ENCODE measurements around the gene ANKRD13B.

The ANKRD13B gene

DNA sequence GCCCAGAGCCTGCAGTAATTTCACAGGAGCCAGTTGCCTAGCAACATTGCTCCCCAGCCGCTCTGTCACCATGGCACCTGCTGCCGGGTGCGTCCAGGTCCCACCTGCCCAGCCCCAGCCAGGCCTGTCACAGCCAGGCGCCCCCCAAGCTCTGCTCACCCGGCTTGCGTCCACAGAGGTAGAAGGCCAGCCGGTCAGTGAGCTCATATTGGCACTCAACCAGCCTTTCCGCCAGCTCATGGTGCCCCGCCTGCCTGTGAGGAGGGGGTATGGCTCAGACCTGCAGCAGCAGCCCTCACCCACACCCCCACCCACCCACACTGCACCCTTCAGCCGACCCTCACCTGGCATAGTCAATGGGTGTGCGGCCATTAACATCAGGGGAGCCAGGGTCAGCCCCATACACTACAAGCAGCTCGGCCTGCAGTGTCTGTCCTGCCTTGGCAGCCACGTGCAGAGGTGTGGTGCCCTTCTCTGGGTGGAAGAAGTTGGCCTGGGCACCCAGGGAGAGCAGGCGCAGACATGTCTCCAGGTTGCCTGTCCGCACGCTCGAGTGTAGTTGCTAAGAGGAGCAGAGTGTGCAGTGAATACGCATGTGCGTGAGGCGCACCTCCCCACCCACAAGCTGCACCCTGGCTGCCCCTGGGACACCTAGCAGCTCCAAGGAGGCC, 11.2 kb upstream of the ANKRD13B start:
- no peak for DNase-seq (ENCODE audit: low read depth in 2 of 2)

DNA sequence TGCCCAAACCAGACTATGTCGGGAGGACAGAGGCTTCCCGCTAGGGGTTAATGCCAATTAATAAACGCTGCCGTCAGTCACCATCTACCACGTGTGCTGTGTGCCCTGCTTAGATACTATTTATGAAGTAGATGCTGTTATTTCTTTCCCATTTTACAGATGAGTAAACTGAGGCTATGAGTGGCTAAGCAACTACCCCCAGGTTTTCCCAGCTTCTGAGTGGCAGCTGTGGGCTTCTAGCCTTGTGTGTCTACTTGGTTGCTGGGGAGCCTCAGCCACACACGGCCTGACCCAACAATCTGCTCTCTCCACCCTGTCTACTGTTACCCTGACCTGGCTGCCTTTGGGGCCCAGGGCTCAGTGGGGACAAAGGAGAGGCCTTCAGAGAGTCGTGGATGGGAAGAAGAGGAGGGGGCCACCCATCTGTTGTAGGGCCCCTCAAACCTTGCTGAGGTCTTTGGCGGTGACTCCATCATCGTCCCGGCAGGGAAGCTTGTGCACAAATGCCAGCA, 10.6 kb upstream of the ANKRD13B start:
- DNase-seq (ENCODE audit: low read depth in 2 of 2), result no peak

DNA sequence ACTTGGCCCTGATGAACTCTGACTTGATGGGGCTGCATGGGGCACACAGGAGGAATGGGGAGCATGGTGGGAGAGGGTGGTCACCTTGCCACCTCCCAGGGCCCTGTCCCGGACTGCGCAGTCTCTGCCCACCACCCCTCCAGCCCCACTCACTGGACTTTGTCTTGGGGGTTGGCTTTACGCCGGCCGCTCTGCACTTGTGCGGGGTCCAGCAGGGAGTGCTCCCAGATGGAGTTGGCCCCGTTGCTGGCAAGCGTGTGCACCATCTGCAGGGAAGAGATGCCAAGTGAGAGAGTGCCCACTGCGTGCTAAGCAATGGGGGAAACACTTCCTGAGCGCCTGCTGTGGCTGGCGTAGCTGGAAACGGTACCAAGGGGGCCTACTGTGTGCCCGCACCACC, 10.2 kb upstream of the ANKRD13B start:
- no peak for DNase-seq (ENCODE audit: low read depth in 2 of 2)

DNA sequence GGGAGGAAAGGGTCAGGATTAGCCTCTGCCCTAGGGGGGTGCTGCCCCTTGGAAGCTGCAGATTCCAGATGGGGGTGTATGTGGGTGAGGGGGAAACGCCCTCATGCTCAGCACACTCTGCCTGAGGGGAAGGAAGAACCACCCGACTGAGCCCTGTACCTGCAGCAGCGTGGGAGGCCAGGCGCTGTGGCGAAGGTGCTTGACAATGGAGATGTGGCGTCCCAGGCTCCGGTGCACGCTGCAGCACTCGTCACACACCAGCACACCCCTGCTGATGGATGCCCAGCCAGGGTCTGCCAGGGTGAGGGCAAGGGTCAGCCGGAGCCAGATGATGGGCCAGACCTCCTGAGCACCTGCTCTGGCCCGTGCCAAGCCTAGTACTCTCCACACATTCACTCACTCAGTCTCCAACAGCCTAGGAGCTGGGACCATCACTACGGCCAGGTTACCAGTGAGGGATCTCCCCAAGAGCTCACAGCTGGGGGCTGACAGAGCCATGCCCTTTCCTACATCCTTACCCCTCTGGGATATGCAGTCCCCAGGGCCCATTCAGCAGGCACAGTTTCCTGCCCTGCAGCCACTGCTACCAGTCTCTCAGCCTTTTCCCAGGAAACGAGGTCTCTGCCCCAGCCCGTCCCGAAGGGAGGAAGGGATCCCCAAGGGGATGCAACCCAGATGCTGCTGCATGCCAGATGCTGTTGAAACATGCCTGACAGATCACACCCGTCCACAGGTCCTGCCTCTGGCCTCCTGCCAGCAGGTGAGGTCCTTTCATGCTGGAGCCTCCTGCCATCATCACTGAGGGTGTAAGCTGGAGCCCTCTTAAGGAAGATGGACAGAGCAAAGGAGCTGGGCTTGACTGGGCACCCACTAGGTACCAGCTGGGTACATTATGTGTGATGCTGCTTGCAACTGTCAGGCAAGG, 9.3 kb upstream of the ANKRD13B start:
- DNase-seq (ENCODE audit: low read depth in 2 of 2), result no peak

DNA sequence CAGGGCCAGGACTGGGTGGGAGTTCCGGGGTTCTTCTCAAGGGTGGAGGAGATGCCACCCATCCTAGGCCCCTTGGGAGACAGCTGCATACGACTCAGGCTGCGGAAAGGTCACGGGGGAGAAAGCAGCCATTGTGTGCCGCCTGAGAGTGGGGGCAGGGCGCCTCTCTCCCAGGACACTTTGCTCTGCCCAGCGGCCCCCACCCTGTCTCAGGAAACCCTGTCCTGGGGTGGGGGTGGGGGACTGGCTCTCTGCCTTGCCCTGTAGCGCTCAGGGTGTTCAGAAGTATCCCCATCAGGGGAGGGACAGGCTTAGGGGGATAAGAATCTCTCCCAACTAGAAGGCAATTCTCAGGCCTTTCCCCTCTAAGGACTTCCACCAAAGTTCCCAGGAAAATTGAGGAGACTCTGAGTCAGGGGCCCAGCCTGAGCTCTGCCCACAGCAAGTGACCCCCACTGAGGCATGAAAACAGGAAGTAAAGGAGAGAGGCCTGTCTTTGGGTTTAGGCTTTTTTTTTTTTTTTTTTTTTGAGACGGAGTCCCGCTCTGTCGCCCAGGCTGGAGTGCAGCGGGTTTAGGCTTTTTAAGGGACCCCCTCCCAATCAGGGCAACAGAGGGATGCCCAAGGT, 8.4 kb upstream of the ANKRD13B start:
- no peak for DNase-seq (ENCODE audit: low read depth in 2 of 2)

DNA sequence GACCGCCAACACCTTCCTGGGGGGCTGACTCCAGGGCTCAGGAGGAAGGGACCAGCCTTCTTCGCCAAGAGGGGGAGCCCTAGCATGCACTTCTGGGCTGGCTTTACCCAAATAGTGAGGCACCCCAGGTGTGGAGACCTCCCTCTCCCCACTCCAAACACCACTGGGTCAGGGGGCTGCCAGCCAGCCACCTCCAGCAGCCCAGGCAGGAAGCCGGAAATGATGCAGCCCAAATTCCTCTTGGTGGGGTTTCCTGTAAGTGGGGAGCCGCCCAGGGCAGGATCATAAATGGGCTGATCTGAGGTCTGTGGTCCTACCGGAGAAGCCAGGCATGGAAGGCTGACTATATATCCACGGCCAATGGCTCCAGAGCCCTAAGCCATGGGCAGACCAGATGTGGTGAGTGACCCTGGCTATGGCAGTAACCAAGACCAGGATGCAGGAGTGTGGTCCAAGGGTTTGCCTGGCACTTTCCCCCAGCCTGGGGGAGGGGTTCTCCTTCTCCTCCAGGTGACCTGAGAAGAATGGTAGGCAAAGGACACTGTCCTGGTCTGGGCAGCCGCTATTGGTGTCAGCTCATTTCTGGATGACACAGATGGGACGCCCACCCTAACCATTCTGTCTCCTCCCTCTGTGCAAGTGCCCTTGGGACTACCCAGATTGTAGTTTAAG, 7.7 kb upstream of the ANKRD13B start:
- no peak for DNase-seq (ENCODE audit: low read depth in 2 of 2)

DNA sequence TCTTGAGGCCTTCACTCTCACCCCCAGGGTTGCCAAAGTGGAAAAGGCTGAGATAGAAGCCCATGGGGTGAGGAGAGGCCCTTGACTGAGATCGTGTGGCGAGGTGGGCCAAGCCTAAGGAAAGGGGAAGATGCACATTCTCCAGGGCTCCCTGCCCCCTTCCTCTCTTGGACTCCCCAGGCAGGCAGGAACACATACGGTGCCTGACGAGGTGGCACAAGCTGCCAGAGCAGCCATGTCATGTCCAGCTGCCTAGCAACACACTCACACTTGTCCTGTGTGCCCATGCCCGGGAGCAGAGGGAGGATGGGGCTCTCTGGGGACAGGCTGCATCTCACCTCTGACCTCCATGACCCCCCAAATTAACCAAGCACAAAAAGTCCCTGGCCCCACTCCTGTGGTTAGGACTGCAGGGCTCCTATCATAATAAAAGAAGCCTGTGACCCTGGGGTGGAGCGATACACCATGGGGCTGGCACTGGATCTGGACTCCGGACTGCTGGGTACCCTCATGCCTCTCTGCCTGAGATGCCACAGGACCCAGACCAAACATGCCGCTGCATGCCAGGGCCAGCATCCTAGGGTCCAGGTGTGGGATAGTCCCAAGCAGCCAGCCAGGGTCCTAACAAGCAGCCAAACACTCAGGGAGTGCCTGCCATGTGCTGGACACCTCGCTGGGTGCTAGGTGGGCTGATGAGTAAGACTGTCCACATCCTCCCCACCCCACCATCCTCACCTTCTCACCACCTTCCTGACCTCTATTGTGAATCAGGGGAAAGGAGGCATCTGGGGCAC, 6.1 kb upstream of the ANKRD13B start:
- no peak for DNase-seq (ENCODE audit: low read depth in 2 of 2)

DNA sequence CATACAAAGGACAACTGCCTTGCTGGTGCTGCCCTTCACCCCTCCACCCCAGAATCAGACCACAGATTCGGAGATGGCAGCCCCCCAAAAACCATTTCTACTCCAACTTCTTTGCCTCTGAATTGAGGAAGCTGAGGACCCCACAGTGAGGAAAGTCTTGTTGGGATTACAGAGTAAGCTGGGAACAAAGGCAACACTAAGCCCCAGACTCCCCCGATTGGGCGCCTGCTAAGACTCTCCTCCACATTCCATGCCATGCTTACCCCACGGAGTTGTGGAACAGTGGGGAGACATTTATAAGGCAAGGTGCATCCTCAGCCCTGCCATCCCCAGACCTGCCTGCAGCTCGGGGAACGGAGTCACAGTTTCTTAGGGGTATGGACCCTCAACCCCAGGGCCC, 5.3 kb upstream of the ANKRD13B start:
- no peak for DNase-seq (ENCODE audit: low read depth in 2 of 2)

DNA sequence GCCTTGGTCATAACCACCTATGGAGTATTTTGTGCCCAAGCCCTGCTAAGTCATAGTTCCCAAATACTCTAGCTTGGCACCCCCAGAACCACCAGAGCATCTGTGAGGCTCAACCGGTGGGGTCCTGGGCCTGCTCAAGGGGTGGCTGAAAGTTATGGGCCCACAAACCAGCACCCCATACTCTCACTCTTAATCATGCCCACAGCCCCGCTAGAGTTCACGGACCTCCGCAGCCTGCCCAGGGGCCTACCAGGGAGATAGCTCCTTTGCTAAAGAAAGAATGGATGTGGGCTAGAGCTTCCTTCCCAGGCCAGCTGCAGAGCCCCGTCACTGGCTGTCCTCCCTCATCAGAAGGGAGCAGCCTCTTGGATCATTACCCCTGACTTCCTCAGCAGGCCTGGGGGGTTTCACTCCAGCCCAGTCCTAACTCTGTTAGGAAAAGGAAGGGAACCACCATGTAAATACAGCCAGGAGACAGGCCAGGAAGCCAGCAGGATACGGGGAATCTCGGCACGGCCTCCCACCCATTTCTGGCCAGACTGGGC, 4.8 kb upstream of the ANKRD13B start:
- no peak for DNase-seq (ENCODE audit: low read depth in 2 of 2)

DNA sequence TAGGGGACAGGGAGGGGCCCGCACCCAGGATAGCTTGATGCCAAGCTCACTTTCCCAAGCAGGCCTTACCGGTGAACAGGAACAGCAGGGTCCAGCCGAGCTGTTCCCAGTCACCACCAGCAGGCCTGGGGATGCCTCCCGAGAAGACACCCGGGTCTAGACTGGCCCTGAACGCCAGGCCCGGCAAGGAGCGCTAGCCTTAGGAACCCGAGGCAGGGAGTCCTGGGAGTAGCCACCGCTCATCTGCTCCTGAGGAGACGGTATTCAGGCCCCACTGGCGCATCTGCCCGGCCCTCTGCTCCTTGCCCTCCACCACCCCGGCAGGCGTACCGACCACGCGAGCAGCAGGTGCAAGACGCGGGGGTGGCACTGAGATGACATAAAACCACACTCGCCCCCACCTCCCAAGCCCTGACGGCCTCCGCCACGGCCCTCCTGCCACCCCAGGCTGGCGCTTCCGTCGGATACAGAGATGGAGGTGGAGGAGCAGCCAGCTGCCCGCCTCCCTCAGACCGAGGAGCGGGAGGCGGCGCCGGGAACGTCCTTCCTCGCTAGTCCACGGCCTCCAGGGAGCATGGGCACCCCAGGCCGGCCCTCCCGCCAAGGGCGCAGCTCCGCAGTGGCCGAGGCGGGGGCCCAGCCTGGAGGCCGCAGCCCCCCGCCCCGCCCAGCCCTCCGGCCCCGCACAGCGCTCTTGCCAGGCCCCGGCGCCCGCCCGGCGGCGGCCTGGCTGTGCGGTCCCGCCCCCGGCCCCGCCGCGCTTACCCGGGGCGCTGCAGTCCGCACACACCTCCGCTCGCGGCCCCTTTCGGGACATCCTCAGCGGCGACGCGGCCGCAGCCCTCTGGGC, 4.1 kb upstream of the ANKRD13B start:
- DNase-seq (ENCODE audit: low read depth in 2 of 2), result no peak

DNA sequence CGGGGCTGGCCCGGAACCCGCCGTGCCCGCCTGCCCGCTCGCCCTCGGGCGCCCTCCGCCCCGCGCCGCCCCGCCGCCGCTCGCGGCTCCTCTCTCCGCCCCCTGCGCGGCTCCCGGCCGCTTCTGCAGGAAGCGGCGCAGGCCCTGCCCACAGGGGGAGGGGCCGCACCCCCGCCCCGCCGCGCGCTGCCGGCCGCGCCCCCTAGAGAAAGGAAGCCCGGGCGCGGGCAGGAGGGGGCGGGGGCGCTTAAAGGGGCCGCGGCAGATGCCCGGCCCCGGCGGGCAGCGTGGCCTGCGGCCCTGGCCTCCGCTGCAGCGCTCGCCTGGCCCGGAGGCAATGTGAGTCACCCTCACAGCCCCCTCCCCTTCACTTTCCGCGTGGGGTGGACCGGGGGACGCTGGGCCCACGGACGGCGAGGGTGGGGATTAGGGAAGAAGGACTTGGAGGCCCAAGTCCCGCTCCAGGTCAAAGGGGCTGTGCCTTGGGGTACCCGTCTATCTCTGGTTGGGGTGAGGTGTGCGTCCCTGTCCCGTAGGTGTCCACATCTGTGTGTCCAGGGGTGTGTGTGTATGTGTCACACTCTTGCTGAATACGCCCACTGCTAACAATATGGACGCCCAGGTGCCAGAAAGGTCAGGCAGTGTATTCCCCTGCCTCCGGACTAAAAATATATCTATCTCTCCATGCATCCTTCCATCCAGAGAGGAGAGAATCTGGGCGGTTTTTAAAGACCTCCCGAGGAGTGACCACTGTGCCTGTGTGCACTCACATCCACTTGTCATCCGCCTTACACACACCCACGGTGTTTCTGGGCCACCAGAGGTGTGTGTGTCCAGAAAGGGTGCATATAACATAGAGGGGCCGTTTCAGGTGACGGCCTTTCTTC, 3.2 kb upstream of the ANKRD13B start, which contains the start of gene GIT1:
GIT1 (minus strand) TSS at position 125 of the 887 bp plus-strand sequence. CDS start 270 bp downstream, outside the sequence.
- peak; percentile 61 to 65 for DNase-seq (ENCODE audit: low read depth in 2 of 2)

DNA sequence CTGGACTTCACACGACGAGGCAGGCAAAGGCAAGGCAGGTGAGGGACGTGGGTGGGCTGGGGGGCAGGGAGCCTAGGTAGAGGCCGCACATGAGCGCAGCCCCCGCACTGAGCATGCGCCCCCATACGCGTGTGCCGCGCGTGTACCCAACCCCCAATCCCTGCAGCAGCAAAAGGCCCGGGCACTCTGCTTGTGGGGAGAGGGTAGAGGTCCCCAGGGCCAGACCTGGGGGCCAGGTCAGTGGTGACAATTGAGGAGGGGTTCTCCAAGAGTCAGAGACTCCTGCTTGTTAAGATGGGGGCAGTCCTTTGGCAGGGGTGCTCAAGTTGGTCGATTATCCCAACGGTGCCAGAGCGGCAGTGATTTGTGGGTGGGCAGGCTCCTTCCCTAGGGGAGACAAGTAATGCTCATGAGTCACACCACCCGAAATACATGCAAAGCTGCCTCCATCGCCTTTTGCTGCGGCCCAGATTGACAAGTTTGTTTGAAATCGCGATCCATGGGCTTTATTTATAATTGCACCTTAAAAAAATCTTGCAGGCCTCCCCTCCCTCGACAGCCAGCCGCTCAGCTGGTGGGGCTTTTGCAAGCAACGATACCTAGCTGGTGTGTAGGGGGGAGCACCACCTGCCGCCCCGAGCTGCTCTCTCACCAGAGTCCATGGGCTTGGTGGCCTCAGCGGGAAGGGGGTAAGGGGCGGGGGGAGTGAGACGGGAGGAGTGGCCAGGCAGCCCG, 2.4 kb upstream of the ANKRD13B start:
- DNase-seq (ENCODE audit: low read depth in 2 of 2), result no peak

DNA sequence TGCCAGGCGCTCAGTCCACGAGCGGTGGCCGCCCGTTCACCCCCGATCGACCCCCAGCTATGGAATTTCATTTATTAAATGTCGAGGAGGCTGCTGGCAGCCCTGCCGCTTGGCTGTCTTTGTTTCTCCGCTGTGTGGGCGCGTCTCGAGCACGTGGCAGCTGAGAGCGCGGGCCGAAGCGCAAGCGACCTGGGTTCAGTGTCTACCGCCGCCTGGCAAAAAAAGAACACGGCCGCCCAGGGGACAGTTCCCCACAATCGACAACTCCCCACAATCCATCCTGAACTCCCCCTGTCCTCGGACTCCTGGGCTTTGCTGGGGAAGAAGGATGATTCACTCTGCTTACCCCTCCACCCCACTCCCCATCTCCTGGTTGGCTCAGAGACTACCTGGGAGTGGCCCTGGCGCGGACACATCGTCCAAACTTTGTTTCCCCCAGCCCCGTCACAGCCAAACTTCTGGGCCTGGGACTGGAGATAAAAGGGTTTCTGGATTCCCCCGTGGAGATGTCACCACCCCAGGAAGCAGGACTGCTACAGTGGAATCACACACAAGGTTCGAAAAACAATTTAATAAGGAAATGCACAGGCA, 1.7 kb upstream of the ANKRD13B start:
- DNase-seq (ENCODE audit: low read depth in 2 of 2), result no peak

DNA sequence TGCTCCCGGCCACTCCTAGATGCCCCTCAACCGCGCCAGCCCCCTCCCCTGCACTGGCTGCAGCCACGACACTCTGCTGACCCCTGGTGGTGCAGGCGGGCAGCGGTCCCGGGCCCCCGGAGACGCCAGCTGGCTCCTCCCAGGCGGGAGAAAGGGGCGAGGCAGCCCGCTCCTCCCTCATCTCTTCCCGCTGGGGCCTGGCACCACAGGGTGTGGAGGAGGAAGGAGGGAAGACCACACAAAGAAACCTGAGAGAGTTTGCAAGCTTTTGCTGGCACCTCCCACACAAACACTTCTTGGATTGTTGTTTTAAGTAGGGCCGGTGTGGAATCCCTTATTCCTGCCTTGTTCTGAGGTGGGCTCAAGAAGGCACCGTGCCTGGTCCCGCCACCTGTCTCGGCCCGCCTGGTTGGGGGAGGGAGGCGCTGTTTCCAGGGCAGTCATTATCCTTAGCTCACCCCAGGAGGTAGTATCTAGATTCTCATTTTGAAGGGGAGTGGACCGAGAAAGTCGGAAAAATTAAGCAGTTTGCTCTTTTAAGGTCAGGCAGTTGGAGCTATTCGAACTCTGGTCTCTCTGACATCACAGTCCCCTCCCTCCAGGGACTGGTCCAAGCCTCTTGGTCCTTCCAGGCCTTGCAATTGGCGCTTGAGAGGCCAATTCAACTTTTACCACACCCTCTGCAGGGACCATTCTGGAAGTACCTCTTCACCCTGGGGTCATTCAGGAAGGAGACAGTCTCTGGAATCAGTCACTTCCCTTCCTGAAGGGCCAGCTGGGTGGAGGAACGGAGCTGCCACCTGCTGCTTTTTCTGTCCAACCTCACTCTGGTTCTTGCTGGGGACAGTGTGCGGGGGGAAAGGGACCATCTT, 959 bp upstream of the ANKRD13B start:
- peak in 1 of 2 experiments; percentile 56 for DNase-seq (ENCODE audit: low read depth in 2 of 2)

DNA sequence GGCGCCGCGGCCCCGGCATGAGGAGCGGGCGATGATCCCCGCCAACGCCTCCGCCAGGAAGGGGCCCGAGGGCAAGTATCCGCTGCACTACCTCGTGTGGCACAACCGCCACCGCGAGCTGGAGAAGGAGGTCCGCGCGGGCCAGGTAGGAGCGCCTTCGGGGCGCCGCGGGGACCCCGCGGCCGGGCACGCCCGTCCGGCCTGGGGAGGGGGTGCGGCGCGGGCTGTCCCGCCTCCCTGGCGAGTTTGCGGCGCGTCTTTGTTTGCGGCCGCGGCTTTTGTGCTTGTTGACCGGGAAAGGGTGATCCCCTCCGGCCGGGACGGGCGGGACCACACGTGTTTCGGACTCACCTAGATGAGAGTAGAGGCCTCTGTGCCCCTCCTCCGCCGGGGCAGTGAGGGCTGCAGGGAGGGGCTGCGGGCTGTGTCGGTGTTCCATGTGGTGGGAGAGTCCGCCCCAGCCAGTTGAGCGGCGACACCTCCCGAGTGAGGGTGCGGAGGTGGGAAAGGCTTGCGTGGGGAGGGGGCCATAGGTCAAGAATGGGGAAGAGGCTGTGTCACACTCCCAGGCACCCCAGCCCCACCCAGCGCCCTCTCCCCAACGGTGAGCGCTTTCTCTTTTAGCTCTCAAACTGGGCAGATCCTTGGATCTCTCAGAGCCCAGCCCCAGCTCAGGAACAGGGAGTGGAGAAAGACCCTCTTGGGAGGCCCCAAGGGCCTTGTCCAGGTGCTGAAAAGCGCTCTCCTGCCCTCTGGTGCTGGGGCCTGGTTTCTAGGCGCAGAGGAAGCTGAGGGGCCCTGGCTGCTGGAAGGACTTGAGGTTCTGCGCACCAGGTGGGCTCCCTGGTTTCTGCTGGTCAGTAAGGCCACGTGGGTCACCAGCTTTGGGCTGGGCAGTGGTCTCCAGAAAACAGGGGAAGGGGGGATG, 923 bp downstream of the ANKRD13B start:
- no peak for DNase-seq (ENCODE audit: low read depth in 2 of 2)

Data from fibroblast of skin of left quadriceps (primary cell).